ENCODE data around the gene MAPK11. TPM values are rescaled to one million over a fixed set of nuclear protein-coding genes. Genes with fewer than 3 reads are reported as not detected.

Gene MAPK11
- total and polyA plus RNA-seq, 10 of the 15 experiments (the other 5 are each of a cell fraction or from before 2014, with no cell fraction given) = 0.05 to 12.8 (median 3.7) TPM

DNA sequence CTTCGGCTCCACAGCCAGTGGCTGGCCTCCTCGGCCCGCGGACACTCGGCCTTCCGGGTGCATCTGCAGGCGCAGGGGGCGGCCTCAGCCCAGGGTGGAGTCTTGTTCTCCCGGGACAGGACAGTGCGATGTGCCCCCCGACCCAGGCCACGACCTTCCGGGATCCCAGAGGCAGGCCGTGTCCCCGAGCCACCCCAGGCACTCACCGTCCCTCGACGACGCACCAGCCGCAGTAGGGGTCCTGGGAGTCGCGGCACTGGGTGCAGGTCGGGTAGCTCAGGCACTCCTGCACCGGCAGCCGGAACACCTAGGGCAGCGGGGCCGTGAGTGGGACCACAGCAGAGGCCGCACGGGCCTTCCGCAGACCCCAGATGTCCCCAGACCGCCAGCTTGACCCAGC is 17.6 kb upstream of the MAPK11 start:
- 92% methylated on average over 17 of the region's 31 CpGs for WGBS (ENCODE audit: insufficient coverage, insufficient replicate concordance, low lambda C conversion rate, missing lambda C conversion rate)
- RAD21 ChIA-PET (ENCODE audit: unreplicated experiment) = no interaction called here
- intact Hi-C loops (cut with micrococcal nuclease; ENCODE audit: unreplicated experiment) = no loop called here

More for the DNA sequence above, 17.6 kb upstream of the MAPK11 start:
- FAIRE-seq (no peak), DNase-seq (ENCODE audit: low read depth, low spot score) (no peak), ATAC-seq (no peak)
- no TSS peak for BruUV-seq (replicated peaks)
- Histone ChIP-seq H3K79me2 (ENCODE audit: control insufficient read depth, insufficient read depth, low read length) (peaks cover 17% of the 10 kb centered on the region), H2AFZ (ENCODE audit: control insufficient read depth, low read depth, low read length) (no peak overlapping the region), H4K20me1 (ENCODE audit: control insufficient read depth, insufficient read depth) (no peaks in the 10 kb centered on the region; the same call in none of the 2 replicates), H3K4me3 (no peak overlapping the region), H3K4me2 (ENCODE audit: control insufficient read depth, insufficient read depth) (no peak overlapping the region), H3K27me3 (replicated peaks in 1 of 2; ENCODE audit: control insufficient read depth in 2 of 2, insufficient read depth in 2 of 2, low read length in 1 of 2) (no peaks in the 10 kb centered on the region), H3K27ac (ENCODE audit: control insufficient read depth, insufficient read depth) (no peak overlapping the region), H3K9ac (ENCODE audit: control insufficient read depth, insufficient read depth, low read length) (no peak overlapping the region), H3K36me3 (ENCODE audit: control insufficient read depth in 2 of 2, insufficient read depth in 2 of 2, low read length in 1 of 2) (peaks cover 10 to 46% of the 10 kb centered on the region in 2 experiments; a peak in 3 of 4 replicates), H3K9me3 (replicated peaks; ENCODE audit: control insufficient read depth, insufficient read depth, low read length) (no peaks in the 10 kb centered on the region), H3K4me1 (ENCODE audit: control insufficient read depth, insufficient read depth, low read length) (peaks cover 11% of the 10 kb centered on the region)
- ChIA-PET CTCF (no interaction called here), SMC1A (ENCODE audit: uncharacterized antibody, unreplicated experiment) (no interaction called here), POLR2A (no interaction called here)
- in situ Hi-C loops (cut with MboI) = no loop called here
- TF ChIP-seq NRF1 (conservative IDR thresholded peaks at IDR 0.05; ENCODE audit: low read depth, low read length) (no peak), YY1 (IDR thresholded peaks at IDR 0.05; ENCODE audit: low read depth, low read length) (no peak), EED (IDR thresholded peaks at IDR 0.05; ENCODE audit: low read depth) (no peak), TCF12 (IDR thresholded peaks at IDR 0.05; ENCODE audit: low read depth, low read length) (no peak), MEF2A (IDR thresholded peaks at IDR 0.05; ENCODE audit: insufficient read depth, low read depth, low read length) (no peak), NFIC (IDR thresholded peaks at IDR 0.05; ENCODE audit: low read depth, low read length) (no peak), RAD21 (IDR thresholded peaks at IDR 0.05; ENCODE audit: insufficient read depth, low read depth, low read length) (no peak), WRNIP1 (IDR thresholded peaks at IDR 0.05; ENCODE audit: borderline replicate concordance, low read depth, low read length) (no peak), NBN (IDR thresholded peaks at IDR 0.05) (no peak), EGR1 (IDR thresholded peaks at IDR 0.05; ENCODE audit: borderline replicate concordance in 1 of 2, low read depth in 2 of 2, low read length in 2 of 2) (no peak), NR2C2 (IDR thresholded peaks at IDR 0.05; ENCODE audit: borderline replicate concordance, control insufficient read depth, insufficient read length, low read depth) (no peak)
- TF ChIP-seq, protein P1, sequence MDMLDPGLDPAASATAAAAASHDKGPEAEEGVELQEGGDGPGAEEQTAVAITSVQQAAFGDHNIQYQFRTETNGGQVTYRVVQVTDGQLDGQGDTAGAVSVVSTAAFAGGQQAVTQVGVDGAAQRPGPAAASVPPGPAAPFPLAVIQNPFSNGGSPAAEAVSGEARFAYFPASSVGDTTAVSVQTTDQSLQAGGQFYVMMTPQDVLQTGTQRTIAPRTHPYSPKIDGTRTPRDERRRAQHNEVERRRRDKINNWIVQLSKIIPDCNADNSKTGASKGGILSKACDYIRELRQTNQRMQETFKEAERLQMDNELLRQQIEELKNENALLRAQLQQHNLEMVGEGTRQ (IDR thresholded peaks at IDR 0.05; ENCODE audit: borderline replicate concordance, low read depth, low read length) = no peak
- TF ChIP-seq, protein P2, sequence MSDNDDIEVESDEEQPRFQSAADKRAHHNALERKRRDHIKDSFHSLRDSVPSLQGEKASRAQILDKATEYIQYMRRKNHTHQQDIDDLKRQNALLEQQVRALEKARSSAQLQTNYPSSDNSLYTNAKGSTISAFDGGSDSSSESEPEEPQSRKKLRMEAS (IDR thresholded peaks at IDR 0.05; ENCODE audit: low read depth, low read length) = no peak
- TF ChIP-seq, protein P3, sequence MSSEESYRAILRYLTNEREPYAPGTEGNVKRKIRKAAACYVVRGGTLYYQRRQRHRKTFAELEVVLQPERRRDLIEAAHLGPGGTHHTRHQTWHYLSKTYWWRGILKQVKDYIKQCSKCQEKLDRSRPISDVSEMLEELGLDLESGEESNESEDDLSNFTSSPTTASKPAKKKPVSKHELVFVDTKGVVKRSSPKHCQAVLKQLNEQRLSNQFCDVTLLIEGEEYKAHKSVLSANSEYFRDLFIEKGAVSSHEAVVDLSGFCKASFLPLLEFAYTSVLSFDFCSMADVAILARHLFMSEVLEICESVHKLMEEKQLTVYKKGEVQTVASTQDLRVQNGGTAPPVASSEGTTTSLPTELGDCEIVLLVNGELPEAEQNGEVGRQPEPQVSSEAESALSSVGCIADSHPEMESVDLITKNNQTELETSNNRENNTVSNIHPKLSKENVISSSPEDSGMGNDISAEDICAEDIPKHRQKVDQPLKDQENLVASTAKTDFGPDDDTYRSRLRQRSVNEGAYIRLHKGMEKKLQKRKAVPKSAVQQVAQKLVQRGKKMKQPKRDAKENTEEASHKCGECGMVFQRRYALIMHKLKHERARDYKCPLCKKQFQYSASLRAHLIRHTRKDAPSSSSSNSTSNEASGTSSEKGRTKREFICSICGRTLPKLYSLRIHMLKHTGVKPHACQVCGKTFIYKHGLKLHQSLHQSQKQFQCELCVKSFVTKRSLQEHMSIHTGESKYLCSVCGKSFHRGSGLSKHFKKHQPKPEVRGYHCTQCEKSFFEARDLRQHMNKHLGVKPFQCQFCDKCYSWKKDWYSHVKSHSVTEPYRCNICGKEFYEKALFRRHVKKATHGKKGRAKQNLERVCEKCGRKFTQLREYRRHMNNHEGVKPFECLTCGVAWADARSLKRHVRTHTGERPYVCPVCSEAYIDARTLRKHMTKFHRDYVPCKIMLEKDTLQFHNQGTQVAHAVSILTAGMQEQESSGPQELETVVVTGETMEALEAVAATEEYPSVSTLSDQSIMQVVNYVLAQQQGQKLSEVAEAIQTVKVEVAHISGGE (CRISPR knock-in tag; IDR thresholded peaks at IDR 0.05) = no peak

Data from GM12878 (cell line).